ENCODE results near the gene DAPK1.
"Not testable (repeated sequence)": the region's sequence is repeated elsewhere in the genome, so short reads cannot be mapped to it uniquely, and the experiment has no call there.

DAPK1 gene

GRCh38 chr9:87548159-87548558, 50.5 kb downstream of the DAPK1 start:
- DNase-seq = no peak

GRCh38 chr9:87549088-87549487, 51.4 kb downstream of the DAPK1 start:
- not testable (repeated sequence) for DNase-seq

GRCh38 chr9:87549791-87550190, 52.1 kb downstream of the DAPK1 start:
- no peak for DNase-seq

DNA sequence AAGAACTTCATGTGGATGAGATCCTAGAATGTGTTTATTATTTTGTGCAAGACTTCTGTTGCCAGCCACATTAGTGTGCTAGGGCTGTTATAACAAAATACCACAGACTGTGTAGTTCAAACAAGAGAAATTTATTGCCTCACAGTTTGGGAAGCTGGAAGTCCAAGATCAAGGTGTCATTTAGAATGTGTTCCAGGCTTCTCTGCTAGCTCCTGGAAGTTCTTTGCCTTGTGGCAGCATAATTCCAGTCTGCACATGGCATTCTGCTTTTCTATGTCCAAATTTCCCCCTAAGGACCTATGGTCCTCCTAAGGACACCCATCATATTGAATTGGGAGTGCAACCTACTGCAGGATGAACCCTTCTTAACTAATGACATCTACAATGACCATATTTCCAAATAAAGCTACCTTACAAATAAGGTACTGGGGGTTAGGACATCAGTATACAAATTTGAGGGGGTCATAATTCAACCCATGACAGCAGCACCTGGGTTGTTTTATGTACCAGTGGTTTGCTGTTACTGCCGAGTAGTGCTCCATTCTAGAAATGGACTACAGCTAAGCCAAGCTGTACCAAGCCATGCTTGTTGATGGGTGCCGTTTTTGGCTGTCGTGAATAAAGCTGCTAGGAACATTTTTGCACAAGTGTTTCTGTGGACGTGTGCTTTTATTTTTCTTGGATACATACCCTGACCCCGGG, 52.7 kb downstream of the DAPK1 start:
- DNase-seq = no peak

DNA sequence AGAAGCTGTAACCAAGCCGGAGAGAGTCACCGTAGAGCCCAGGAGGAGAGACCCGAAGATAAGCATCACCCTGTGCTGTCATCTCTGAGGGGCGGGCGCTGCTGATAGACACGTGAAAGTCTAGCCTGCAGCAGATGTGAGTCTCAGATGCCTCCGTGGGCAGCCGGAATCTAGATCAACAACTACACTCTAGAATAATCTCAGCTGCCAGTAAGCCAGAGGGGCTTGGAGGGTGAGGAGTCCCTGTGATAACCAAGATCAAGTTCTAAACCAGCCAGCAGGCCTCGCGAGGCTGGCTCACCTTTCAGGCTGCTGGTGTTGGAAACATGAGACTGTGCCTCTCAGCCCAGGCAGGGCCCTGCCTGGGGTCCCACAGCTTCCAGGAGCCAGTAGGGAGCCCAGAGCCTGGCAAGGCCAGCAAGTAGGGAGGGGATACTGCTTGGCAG, 54.1 kb downstream of the DAPK1 start:
- DNase-seq = no peak

DNA sequence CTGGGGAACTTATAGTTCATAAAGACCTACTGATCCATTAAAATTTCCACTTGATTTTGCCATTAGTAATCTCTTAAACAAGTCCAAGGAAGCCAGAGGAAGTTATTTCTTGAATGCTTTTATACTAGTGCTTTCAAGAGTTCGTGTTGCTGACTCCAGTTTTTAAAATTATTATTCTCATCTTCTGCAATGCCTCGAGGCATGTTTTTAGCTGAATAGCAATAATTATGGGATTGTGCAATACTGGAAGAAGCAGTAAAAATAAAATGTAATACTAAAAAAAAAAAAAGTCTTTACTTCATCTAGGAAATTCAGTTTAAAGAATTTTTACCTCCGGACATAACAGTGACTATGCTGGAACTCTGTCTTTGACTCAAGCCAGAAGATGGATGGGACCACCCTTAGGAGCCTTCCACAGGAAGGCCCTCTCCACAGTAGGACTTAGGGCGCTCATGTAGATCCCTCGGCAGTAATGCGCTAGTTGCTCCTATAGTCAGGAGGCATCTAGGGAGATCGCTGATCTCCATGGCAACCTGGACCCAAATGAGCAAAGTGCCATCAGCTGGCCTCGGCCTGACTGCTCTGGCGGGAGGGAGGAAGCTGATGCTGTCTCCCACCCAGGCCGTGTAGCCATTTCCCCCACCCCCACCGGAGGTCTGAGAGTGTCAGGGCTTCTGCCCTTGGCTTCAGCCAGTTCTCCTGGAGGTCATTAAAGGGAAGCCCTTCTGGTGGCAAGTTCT, 56.7 kb downstream of the DAPK1 start:
- DNase-seq = no peak

DNA sequence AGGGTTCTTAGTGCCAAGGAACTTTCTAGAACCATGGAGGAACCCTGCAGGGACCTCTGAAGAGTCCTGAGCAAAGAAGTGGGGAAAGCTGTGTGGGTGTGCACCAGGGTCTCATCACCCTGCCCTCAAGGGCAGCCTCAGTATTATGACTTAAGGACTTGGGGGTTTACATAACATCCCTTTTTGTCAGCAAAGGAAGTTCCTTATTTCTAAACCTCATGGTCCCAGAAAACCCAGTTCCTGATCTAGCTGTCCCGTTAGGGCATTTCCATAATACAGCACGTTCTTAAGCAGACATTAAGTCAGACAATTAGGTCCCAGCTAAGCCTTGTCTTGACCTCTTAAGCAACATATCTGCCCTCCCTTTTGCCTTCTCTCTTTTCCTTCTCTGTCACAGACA, 57.3 kb downstream of the DAPK1 start:
- DNase-seq = no peak

GRCh38 chr9:87556039-87556438, 58.4 kb downstream of the DAPK1 start:
- no peak for DNase-seq

GRCh38 chr9:87556821-87557220, 59.2 kb downstream of the DAPK1 start:
- DNase-seq = no peak

DNA sequence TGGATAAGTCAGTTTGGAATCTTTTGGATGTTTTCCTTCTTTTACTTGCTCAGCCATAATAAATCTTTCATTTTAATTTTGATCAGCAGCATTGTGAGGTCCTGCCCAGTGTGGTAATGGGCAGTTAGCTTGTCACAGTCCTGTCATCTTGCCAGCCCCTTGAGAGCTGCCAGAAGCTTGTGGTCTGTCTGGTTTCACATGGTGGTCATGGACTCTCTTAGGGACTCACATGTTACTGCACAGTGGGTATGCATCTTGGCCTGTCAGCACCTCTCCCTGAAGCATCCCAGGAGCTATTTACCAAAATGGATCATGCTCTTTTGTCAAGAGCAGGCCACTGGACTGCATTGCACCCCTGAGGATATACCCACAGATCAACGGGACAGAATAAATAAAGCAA, 60.3 kb downstream of the DAPK1 start:
- DNase-seq = no peak

DNA sequence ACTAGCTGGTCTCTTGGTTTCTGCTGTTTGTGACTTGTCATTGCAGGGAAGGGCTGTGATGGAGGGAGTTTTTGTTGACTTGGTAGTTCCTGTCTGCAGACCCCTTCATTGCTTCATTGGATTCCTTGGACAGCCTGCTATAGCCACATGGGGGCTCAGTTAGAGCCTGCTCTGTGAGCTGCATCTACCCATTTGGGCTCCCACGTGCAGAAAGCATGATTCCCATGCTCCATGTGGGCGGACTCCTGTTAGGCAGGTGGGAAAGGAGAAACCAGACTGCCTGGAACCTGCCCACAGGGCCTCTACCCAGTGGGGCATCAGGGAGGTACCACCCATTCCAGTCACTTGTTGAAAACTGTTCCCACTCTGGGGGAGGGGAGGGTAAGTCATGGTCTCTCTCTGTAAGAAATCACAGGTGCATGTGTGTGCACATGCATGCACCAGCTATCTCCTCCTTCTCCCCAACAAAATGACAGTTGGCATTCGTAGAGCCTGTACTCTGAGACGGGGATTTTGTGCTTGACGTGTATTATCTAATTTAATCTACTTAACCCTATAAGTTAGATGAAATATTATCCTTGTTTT, 61.0 kb downstream of the DAPK1 start:
- DNase-seq = no peak

DNA sequence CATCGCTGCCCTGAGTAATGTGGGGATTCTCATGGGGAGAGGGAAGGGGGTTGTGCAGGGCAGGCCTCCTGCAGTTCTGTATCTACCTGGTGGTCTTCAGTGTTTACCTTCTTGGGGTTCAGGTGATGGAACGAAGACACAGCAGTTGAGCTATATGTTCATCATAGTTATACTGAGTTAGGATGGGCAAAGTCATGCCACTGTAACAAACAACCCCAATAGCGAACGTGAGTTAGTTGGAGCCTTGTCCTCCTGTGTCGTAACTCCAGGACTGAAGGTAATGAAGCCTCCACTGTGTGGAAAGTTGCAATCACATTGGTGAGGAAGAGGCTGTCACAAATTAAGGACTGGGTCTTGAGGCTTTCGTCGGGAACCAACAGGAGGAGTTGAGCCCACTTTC, 64.4 kb downstream of the DAPK1 start:
- DNase-seq = no peak

- DNase-seq = no peak
Measured at GRCh38 chr9:87562530-87563170, 65.0 kb downstream of the DAPK1 start.

DNA sequence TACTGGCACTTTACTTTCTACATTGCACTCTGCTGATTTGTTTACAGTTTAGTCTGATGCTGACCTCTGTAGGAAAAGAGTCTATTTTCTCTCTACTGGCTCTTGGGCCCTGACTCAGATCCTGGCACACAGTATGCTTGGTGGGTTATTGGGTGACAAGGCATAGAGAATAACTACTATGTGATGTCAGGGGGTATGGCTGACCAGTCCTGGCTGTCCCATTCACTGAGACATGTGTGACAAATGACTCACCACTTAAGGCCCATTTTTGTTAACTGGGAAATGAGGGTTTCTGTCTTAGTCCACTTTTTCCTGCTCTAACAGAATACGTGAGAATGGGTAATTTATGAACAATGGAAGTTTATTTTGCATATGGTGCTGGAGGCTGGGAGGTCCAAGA, 66.4 kb downstream of the DAPK1 start:
- DNase-seq = no peak

DNA sequence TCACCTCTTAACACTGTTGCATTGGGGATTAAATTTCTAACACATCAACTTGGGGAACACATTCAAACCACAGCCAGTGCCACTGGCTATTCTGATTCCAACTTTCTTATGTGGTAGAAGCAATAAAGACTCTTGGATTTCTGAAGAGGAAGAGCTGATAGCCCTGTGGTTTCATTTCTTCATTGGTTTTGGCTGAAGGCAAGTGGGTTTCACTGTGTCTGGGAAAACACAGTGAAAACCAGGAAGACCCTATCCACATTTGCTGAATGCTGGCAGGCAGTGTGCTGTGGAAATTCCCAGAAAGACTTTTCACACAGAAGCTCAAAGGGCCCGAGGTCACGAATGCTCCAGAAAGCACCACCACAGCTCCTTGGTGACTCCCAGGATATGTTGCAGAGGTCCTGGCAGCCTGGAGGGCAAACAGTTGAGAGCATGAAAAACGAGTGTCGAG, 67.1 kb downstream of the DAPK1 start:
- DNase-seq = no peak

- no peak for DNase-seq
Measured at GRCh38 chr9:87567001-87567400, 69.3 kb downstream of the DAPK1 start.

GRCh38 chr9:87567571-87567970, 69.9 kb downstream of the DAPK1 start:
- DNase-seq = no peak

GRCh38 chr9:87567983-87568382, 70.3 kb downstream of the DAPK1 start:
- no peak for DNase-seq

DNA sequence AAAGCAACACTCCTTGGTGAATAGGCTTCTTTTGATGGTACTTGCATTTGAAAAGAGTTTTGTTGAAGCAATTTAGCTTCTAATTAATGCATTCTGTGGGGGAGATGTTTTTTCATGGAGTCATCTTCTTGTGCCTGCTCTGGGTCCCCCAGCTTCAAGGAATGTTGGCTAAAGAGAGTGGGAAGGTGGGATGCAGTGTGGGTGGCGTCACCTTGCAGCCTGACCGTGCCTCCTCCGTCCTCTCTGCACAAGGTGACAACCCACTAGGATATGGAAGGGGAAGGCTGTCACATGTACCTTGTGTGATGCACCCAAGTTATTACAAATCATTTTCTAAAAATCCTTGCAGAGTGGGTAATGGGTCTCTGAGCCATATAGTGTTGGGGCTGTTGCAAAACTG, 70.7 kb downstream of the DAPK1 start:
- no peak for DNase-seq

DNA sequence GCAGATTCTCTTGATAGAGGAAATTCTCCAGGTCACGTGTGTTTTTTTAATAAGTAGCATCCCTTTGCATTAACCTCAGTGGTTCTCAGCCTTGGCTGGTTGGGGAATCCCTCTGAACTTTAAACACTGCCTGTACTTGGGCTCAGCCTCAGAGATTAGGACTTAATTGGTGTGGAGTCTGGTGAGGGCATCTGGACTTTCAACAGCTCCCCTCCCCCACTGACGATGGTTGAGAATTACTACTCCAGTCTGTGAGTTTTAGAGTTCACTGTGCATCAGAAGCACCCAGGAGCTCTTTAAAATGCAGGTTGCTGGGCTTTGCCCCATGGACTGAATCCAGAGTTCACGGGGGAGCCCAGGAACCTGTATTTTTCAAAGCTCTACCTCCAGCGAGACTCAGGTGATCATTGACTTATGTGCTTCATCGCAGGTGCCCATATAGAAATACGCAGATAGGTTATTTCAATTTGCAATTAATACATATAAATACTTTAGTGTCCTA, 71.4 kb downstream of the DAPK1 start:
- no peak for DNase-seq

- DNase-seq = no peak
Measured at GRCh38 chr9:87569518-87569917, 71.9 kb downstream of the DAPK1 start.

- no peak for DNase-seq
Measured at GRCh38 chr9:87570000-87570908, 72.6 kb downstream of the DAPK1 start.

Data from activated CD8-positive, alpha-beta memory T cell treated with anti-CD3 and anti-CD28 coated beads, Interleukin-2, amount 50 U/mL, for 4 hours (primary cell).